ENCODE data around the gene LARGE2. TPM values are rescaled to one million over a fixed set of nuclear protein-coding genes. Genes with fewer than 3 reads are reported as not detected.

LARGE2 gene
- total and polyA plus RNA-seq, 9 of the 15 experiments (the other 6 are each of a cell fraction or from before 2014, with no cell fraction given), result 0.56 to 14.1 (median 6.6) TPM

DNA sequence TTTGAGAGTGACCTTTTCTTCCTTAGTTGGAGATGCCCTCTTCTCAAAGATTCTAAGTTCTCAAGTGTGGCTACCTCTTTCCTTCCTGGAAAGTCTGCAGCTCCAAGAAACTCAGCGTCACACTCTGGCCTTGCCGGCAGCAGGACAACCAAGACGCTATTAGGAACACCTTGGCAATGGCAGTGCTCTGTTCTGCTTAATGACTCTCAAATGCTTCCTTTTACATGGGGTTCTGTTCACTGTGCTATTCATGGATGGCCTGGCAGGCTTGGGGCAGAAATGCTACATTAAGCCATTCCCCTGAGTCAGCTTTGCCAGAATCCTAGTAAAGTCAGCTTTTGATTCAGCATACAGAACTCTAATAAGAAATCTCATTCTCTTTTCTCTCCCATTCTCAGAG lies 25.9 kb downstream of the LARGE2 start (continued):
- TF ChIP-seq, protein P1, sequence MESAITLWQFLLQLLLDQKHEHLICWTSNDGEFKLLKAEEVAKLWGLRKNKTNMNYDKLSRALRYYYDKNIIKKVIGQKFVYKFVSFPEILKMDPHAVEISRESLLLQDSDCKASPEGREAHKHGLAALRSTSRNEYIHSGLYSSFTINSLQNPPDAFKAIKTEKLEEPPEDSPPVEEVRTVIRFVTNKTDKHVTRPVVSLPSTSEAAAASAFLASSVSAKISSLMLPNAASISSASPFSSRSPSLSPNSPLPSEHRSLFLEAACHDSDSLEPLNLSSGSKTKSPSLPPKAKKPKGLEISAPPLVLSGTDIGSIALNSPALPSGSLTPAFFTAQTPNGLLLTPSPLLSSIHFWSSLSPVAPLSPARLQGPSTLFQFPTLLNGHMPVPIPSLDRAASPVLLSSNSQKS (CRISPR knock-in tag; IDR thresholded peaks at IDR 0.05), result no peak

DNA sequence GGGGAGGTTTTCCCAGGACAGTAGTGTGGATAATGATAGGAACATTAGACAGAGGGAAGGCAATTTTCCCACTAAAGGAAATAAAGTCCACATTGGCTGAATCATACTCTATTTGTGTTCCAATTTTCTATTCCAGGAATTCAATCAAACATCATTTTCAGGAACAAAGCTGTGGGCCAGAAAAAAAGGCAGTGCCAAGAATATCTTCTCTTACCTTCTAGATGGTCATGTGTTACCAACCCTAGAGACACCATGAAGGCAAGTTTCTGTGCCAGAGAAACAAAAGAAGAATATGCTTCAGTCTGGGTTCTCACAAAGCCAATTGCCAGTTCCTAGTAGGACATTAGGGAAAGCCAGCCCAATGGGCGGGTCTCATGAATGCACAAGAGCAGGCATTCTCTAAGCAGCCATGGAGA lies 27.5 kb downstream of the LARGE2 start:
- CTCF ChIA-PET (ENCODE audit: low intra/inter-chr PET ratio), result no interaction called here
- H3K9me1 ChIP-seq (ENCODE audit: control insufficient read depth, insufficient read depth, low read length), result no peaks in the 10 kb centered on the region
- peaks cover 28% of the 10 kb centered on the region; the same call in 2 of the 3 replicates for H3K36me3 ChIP-seq (ENCODE audit: control insufficient read depth, insufficient read depth, low read length)
- 86% methylated on average over 1 of the region's 1 CpG for WGBS (ENCODE audit: insufficient coverage, low coverage, missing lambda C conversion rate)
- TF ChIP-seq MYNN (IDR thresholded peaks at IDR 0.05) (no peak), MYNN (CRISPR knock-in tag; IDR thresholded peaks at IDR 0.05) (no peak), HDAC6 (IDR thresholded peaks at IDR 0.05; ENCODE audit: low read depth, low read length) (no peak), KDM5B (IDR thresholded peaks at IDR 0.05; ENCODE audit: insufficient replicate concordance, low read depth, low read length) (no peak), RCOR1 (IDR thresholded peaks at IDR 0.05; ENCODE audit: borderline replicate concordance in 1 of 2, low read depth in 2 of 2, low read length in 2 of 2) (no peak), GATAD2A (IDR thresholded peaks at IDR 0.05) (no peak)
- TF ChIP-seq, protein P2, sequence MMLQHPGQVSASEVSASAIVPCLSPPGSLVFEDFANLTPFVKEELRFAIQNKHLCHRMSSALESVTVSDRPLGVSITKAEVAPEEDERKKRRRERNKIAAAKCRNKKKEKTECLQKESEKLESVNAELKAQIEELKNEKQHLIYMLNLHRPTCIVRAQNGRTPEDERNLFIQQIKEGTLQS (IDR thresholded peaks at IDR 0.05), result no peak
- TF ChIP-seq, protein P2 (CRISPR knock-in tag; conservative IDR thresholded peaks at IDR 0.05), result no peak
- TF ChIP-seq, protein P3, sequence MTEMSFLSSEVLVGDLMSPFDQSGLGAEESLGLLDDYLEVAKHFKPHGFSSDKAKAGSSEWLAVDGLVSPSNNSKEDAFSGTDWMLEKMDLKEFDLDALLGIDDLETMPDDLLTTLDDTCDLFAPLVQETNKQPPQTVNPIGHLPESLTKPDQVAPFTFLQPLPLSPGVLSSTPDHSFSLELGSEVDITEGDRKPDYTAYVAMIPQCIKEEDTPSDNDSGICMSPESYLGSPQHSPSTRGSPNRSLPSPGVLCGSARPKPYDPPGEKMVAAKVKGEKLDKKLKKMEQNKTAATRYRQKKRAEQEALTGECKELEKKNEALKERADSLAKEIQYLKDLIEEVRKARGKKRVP (CRISPR knock-in tag; IDR thresholded peaks at IDR 0.05), result no peak
- ATAC-seq (no peak), FAIRE-seq (no peak), DNase-seq (ENCODE audit: extremely low read depth in 1 of 4, low spot score in 3 of 4) (no peak)
- peaks cover 0 to 8% of the 10 kb centered on the region in 2 experiments; a peak in 3 of 5 replicates for H3K4me1 ChIP-seq (replicated peaks in 1 of 2; ENCODE audit: control insufficient read depth in 2 of 2, insufficient read depth in 2 of 2, low read length in 2 of 2)
- no peak overlapping the region for H3K4me3 ChIP-seq
- H2AFZ ChIP-seq (ENCODE audit: low read depth, low read length), result no peak overlapping the region
- no TSS peak for BruUV-seq (replicated peaks)
- no peak overlapping the region for H3K9ac ChIP-seq (ENCODE audit: insufficient read depth in 1 of 2, low read depth in 2 of 2, low read length in 2 of 2)
- POLR2A ChIA-PET, result interaction anchor here (0.7 to 1.6 kb wide), 3 partner anchors 44 to 980 kb away, joined by 3 to 4 read pairs (median 3); no protein-coding TSS in a partner anchor
- in situ Hi-C loops (cut with MboI) (no loop called here), intact Hi-C loops (cut with micrococcal nuclease) (loop anchor here (10.0 kb wide), 1 partner anchor 75 kb away; no protein-coding TSS in a partner anchor)
- no peaks in the 10 kb centered on the region for H3K27me3 ChIP-seq (ENCODE audit: control insufficient read depth in 2 of 2, insufficient read depth in 2 of 2, low read length in 2 of 2)
- H3K27ac ChIP-seq (ENCODE audit: extremely low read depth, low read depth, low read length), result no peak overlapping the region
- H3K4me2 ChIP-seq (ENCODE audit: insufficient read depth, low read length), result no peak overlapping the region
- H3K79me2 ChIP-seq (ENCODE audit: control insufficient read depth, insufficient read depth, low read length), result no peaks in the 10 kb centered on the region
- H4K20me1 ChIP-seq (replicated peaks; ENCODE audit: control insufficient read depth, insufficient read depth, low read length), result no peaks in the 10 kb centered on the region
- H3K9me3 ChIP-seq (replicated peaks; ENCODE audit: control insufficient read depth, insufficient read depth, low read depth, low read length), result no peaks in the 10 kb centered on the region

Data from K562 (cell line).